ENCODE data around the gene GOLM1. TPM values are rescaled to one million over a fixed set of nuclear protein-coding genes. Genes with fewer than 3 reads are reported as not detected.

Gene GOLM1
- total RNA-seq, 1 experiment from 2014 or later = 71.6 TPM

DNA sequence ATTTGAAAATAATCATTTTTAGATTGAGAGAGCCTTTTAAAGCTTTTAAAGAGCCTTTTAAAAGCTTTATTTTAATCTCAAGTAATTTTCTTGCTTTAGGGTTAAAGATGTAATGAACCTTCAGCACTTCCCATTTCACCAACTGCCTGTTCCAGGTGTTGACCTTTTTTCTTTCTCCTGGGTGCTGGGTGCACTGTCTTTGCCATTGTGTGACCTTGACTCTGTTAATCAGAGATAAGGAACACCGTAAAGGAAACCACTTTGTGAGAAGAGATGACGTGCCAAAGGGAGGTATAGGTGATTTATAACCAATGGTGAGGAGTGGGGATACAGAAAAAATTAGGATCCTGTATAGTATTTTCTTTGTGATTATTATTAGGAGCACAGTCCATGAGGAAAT, 90.2 kb downstream of the GOLM1 start:
- no peak overlapping the region for H2BK120ac ChIP-seq (ENCODE audit: low read depth, low read length, poor library complexity, severe bottlenecking)
- H3K18ac ChIP-seq (ENCODE audit: insufficient read length, low read depth, low read length) = no peak overlapping the region
- no peak for DNase-seq
- no peaks in the 10 kb centered on the region for H3K4me1 Mint-ChIP-seq
- H3K79me1 ChIP-seq (ENCODE audit: insufficient read depth, low read depth, low read length, poor library complexity, severe bottlenecking) = no peaks in the 10 kb centered on the region
- no peaks in the 10 kb centered on the region for H3K4me1 ChIP-seq (ENCODE audit: insufficient read depth, low read length)
- no peak overlapping the region for H3K9ac ChIP-seq (ENCODE audit: extremely low read depth, insufficient read length, low read length)
- H3K36me3 Mint-ChIP-seq (ENCODE audit: insufficient read depth in 1 of 3, low read depth in 3 of 3) = peaks cover 26 to 65% (median 65%) of the 10 kb centered on the region in 3 experiments
- TF ChIP-seq, protein P1, sequence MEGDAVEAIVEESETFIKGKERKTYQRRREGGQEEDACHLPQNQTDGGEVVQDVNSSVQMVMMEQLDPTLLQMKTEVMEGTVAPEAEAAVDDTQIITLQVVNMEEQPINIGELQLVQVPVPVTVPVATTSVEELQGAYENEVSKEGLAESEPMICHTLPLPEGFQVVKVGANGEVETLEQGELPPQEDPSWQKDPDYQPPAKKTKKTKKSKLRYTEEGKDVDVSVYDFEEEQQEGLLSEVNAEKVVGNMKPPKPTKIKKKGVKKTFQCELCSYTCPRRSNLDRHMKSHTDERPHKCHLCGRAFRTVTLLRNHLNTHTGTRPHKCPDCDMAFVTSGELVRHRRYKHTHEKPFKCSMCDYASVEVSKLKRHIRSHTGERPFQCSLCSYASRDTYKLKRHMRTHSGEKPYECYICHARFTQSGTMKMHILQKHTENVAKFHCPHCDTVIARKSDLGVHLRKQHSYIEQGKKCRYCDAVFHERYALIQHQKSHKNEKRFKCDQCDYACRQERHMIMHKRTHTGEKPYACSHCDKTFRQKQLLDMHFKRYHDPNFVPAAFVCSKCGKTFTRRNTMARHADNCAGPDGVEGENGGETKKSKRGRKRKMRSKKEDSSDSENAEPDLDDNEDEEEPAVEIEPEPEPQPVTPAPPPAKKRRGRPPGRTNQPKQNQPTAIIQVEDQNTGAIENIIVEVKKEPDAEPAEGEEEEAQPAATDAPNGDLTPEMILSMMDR (conservative IDR thresholded peaks at IDR 0.05) = no peak
- WGBS (ENCODE audit: extremely low coverage, insufficient read length, low lambda C conversion rate) = no CpG with 5 or more reads among the region's 2 CpGs
- H3K27me3 ChIP-seq (ENCODE audit: insufficient read depth, low read length) = no peaks in the 10 kb centered on the region
- H2AK5ac ChIP-seq (ENCODE audit: insufficient read length, low read length) = no peak overlapping the region
- H3K23ac ChIP-seq (ENCODE audit: insufficient read length, low read depth, low read length) = no peak overlapping the region
- no peak overlapping the region for H2BK12ac ChIP-seq (ENCODE audit: insufficient read length, low read depth, low read length)
- peaks cover 12 to 14% of the 10 kb centered on the region in 2 experiments for H3K9me3 Mint-ChIP-seq
- no peaks in the 10 kb centered on the region for H3K79me2 ChIP-seq (ENCODE audit: insufficient read depth, low read length)
- H3K4me3 Mint-ChIP-seq = no peak overlapping the region
- H3K4ac ChIP-seq (ENCODE audit: low read depth, low read length) = no peak overlapping the region
- H3K4me2 ChIP-seq (ENCODE audit: insufficient read depth, insufficient read length, low read length) = no peak overlapping the region
- no peaks in the 10 kb centered on the region for H4K20me1 ChIP-seq (ENCODE audit: control insufficient read depth, insufficient read depth, insufficient read length)
- no peak overlapping the region for H3T11ph ChIP-seq (ENCODE audit: low read length)
- H3K9me3 ChIP-seq (ENCODE audit: control insufficient read depth, low read depth, low read length) = no peaks in the 10 kb centered on the region
- no peaks in the 10 kb centered on the region for H3K27me3 Mint-ChIP-seq (ENCODE audit: low read depth)
- H4K8ac ChIP-seq (replicated peaks; ENCODE audit: insufficient read length, low read depth, low read length) = no peak overlapping the region
- no peak overlapping the region for H3K27ac ChIP-seq (ENCODE audit: insufficient read length, low read depth, low read length)
- no peak overlapping the region for H2BK5ac ChIP-seq (ENCODE audit: insufficient read length, low read length)
- no peak overlapping the region for H4K91ac ChIP-seq (ENCODE audit: insufficient read length, low read depth, low read length)
- no peak overlapping the region for H3K56ac ChIP-seq (ENCODE audit: insufficient read length, low read depth, low read length)
- no peak overlapping the region for H3K14ac ChIP-seq (ENCODE audit: insufficient read depth, low read length)
- H4K5ac ChIP-seq (ENCODE audit: insufficient read length, low read depth, low read length) = no peak overlapping the region
- H3K23me2 ChIP-seq (ENCODE audit: insufficient read length, low read depth, low read length, poor library complexity, severe bottlenecking) = no peaks in the 10 kb centered on the region
- H2BK20ac ChIP-seq (ENCODE audit: low read depth, low read length, poor library complexity, severe bottlenecking) = no peak overlapping the region
- H2BK15ac ChIP-seq (ENCODE audit: low read depth, low read length) = no peak overlapping the region
- no peak overlapping the region for H2AFZ ChIP-seq (ENCODE audit: low read length)
- H3K27ac Mint-ChIP-seq = no peak overlapping the region

All from H9 (cell line).